Stimulated activated CD4-positive, alpha-beta T cell treated with anti-CD3 and anti-CD28 coated beads, TNF-alpha, amount 100 ng/mL, for 48 hours (primary cell): ENCODE measurements around the gene RAB8B.

Experiments
- DNase-seq, 3 donors: peaks; one replicate each; pipeline ENCODE4 v3.0.0-alpha.2; 2020; ENCODE audit warnings: low read depth in 3 of 3

The RAB8B gene

DNA sequence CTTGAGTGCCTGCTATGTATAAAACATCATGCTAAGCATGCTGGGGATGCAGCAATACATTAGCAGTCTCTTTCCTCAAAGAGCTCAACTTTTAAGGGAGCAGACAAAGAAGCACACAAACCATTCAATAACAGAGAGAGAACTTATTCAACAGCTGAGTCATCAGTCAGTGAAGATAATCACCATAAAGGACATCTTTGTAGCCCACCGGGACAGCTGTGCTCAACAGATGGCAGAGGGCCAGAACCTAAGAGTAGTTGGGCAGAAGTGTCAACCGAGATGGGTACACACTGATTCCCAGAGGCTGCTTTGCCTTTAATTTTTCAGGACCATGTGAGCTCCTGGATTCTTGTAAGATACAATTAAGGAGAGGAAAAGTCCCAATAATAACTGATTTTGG, 4.2 kb upstream of the RAB8B start:
- no peak for DNase-seq

DNA sequence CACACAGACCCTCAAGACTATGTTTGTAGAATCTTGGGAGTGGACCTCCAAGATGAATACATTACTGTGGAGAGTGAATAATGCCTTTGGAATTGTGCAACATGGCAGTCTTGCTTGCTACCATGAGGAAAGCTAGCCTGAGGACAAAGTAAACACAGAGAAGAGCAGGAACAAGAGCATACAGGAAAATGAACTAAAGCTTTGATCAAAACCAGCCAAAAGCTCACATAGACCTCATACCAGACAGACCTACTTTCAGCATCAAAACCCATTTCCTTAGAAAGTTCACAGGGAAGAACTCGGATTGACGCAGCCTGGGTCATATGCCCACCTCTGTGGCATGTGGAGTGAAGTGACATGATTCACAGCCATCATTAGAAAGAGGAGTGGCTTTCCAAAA, 3.3 kb upstream of the RAB8B start:
- DNase-seq, result no peak

DNA sequence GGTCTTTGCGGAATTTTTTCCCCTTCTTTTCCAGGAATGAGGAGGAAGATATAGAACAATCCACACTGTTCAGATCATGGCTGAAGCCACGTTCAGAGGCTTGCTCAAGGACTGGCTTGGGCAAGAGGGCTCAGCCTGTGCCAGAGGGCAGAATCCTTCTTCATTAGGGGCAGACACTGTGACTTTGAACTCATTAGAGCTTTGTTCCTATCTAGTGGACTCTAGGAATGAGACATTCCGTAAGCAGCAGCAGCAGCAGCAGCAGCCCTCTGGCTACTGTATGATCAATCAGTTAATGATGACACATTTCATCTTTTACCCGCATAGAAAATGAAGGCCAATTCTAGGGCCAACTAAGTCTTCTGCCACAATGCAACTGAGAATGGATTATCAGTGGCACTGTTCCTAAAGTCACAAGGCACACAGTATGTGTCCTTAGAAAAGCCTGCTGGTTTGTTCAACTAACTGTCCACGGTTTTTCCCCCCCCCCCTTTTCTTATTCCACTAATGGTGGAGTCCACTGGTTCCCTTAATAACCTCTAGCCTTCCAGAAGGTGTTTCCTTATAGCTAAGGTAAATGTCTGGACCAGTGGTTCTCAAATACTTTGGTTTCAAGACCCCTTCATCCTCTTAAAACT, 1.7 kb upstream of the RAB8B start:
- DNase-seq, result no peak

DNA sequence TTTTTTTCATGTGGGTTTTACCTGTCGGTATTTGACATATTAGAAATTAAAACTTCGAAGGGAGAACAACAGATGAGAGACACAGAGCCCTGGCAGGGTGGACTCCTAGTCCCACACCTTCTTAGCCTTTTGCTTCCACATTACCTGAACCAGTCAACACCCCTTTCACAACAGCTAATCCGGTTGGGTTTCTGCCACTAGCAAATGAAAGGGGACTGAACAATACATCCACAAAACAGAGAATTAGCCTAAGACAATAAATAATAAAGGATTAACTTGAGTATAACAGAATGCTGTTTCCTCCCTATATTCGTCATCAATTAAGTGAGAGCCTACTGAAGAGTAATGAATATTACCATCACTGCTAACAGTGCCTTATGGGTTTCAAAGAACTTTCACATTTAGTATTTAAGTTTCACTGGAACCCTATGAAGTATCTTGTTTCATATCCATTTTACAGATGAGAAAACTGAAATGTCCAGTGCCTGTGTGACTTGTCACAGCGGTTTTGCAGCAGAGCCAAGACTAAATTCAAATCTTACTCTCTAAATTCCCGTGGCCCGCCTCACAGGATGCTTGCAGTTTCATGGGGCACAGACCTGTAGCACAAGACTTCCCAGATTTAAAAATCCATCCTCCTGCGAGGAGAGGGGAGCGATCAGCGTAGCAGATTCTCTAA, 1.0 kb upstream of the RAB8B start:
- DNase-seq, result no peak

DNA sequence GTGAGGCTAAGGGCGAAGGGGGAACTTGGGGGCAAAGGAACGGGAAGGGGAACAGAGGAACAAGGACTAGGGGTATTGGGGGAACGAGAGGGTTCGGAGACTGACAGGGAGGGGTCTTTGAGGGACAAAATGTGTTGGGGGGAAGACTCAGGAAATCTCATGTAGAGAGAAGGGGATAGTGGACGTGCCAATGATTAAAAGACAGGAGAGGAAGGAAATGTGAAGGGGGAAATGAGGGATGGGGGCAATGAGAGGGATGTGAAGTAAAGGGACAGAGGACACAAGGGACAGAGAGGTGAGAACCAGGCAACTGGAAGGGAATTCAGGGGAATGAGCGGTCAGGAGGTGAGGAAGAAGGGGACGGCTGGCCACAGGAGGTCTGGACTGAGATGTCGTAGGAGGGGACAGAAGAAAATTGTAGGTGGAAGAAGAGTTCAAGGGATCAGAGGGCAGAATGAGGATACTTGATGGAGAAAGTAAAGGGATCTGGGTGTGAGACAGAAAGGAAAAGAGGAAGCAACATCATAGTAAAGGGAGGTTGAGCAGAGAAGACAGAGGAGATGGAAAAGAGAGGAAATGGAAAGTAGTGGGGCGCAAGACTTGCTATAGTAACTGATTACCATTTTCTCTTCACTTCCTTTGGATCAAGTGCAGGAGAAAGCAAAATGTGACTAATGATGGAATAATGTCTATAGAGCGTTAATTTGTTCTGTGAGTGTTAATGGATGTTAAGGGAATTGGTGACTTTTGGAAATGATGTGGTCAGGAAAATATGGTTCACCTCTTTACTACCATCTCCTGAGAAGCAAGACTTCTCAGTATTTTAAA, 749 bp downstream of the RAB8B start:
- no peak for DNase-seq

DNA sequence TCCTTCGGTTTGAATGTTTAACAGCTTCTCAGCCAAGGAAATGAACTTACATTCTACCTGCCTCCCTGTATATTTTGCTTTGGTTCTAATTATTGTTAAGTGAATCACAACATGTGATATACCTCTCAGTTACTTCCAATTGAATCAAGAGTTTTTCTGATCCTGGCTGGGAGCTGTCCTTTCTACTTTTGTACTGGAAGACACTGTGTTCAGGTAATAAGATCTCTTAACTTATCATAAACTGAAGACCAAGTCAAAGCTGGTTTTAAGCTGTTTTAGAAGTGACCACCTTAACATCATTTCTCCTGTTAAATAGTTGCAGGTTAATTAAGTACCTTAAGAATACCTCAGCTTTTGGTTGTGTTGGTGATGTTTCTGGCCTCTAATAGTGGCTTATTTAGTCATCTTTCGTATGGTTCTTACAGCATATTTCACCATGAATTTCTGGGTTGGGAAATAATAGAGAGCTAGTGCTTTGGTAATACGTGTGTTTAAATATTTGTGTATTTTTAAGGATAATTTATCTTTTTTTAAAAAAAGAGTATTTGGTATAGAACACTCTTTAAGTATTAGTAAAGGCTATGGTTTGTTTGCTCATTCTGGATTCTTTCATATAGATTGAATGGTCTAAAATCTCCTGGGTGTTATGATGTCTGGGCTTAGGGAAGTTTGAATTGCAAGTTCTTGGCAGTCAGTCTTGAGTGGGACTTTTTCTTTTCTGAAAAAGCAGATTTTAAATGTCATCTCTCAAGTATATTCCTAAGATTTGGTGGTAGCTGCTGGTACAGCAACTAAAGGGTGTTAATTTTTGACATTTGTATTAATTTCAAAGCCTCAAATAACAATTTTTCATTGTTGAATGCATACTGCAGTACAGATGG, 1.6 kb downstream of the RAB8B start:
- no peak for DNase-seq

DNA sequence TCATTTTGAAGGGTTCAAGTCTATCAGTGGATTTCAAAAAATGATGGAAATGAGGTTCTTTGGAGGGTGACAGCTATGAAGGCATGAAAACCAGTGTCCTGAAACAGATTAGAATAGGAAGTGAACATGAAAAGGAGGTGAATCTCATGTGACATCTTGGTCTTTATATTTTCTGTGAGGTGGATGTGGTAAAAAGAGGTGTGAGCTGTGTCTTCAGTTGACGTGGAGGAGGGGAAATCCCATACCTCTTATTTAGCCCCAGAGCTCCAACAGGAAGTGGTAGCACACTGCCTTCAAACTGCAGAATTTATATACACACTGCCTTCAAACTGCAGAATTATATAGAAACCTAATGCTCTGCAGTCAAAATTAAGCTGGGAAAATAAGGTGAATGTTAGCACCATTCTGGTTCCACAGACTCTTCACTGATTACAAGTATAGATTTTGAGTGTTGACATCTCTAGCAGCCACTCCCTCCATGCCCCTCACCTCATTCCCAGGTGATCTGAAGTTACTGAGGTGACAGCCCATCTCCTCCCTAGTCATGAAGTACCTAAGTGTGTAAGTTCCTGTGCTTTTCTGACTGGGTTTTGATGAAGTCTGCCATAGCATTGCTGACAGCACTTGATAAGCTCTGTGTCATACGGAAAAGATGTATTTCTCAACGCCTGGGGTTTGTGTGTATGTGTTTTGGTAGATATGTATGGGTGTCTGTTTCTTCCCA, 2.7 kb downstream of the RAB8B start:
- DNase-seq, result peak in 1 of 3 donors; percentile 35

DNA sequence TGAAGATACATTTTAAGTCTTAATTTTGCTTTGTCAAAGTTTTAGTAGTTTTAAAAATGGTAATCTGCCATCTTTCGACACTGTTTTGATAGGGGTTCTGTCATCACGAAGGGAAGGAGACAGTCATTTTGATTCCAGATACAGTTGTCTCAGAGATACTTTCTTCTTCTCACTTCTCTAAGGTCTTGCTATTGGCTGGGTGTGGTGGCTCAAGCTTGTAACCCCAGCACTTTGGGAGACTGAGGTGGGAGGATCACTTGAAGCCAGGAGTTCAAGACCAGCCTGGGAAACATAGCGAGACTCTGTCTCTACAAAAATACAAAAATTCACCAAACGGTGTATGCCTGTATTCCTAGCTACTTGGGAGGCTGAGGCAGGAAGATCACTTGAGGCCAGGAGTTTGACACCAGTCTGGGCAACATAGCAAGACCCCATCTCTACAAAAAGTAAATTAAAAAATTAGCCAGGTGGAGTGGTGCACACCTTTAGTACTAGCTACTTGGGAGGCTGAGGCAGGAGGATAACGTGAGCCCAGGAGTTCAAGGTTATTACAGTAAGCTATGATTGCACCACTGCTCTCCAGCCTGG, 3.3 kb downstream of the RAB8B start:
- peak in 1 of 3 donors; percentile 27 for DNase-seq

DNA sequence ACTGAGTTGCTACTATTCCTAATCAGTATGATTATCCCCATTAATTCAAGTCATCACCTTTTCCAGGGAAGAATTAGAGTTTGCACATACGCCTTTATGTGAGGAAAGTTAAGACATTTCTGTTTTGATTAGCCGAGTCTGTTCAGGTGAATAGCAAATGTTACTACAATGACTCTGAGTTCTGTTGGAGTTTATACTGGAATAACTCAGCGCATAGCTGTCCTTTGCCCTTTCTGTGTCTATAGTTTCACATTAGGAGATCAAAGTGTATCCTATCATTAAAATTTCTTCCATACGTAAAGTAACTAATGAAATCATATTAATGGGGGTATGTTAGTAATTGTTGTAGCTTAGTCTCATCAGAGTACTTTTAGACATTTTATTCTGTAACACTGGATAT, 4.9 kb downstream of the RAB8B start:
- no peak for DNase-seq

DNA sequence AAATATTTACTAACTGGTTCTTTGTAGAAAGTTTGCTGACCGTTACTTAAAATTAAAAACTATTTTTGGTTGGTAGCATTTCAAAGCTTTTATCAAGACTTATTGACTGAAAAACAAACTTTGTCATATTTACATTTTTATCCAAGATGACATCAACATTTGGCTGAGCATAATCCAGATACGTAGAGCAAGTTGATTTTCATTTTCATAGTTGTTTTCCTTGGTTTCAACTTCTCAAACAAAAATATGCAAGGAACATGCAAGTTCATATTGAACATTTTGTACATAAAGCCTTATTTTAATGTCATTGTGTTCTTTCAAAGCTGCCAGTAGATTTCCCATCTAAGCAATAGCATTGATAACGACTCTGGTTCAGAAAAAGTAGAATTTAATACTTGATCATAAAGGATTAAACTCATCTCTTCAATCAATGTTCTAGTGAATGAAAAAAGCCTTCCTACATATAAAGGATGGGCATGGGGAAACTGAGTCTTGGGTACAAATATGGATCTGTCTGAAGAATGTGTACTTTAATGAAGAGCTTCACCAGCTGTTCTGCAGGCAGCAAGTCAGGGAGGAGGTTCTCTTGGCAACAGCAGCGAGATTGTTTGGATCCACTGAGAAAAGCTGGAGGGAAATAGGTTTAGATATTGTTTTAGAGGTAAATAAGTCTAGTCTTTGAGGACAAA, 5.6 kb downstream of the RAB8B start:
- DNase-seq, result no peak

DNA sequence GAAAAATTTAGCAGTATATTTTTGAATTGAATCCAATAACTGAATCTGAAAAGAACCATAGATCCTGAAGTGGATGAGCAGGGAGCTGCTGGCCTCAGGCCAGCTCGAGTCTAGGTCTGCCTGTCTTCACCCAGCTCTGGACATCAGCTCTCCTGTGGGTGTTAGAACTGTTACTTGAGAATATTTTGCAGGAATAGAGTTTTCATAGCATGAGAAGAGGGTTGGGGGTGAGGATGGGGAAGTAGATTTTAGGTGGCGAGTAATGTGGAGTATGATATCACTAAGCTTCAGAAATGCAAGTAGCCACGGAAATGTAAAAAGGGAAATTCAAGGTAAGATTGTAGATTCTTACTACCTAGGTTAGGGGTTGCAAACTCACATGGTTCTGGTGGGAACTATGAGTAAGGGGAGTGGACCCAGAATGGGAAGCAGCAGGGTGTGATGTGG, 6.2 kb downstream of the RAB8B start:
- DNase-seq, result no peak

DNA sequence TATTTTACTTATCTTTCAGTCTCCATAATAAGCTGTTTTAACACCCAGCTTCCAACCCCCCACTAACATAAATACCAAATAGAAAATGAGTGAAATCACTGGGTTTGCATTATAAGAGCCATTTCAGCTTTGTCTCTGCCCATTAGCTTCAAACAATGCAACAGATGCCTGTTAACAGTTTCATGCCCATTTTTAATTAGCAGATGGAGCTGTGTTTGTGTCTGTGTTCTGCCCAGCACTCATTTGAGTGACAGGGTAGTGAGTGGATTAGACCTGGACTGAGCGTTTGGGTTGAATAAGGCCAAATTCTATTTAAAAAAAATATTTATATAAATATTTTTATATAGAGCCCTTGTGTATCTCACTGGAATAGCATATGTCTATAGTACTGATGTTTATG, 7.4 kb downstream of the RAB8B start:
- no peak for DNase-seq

DNA sequence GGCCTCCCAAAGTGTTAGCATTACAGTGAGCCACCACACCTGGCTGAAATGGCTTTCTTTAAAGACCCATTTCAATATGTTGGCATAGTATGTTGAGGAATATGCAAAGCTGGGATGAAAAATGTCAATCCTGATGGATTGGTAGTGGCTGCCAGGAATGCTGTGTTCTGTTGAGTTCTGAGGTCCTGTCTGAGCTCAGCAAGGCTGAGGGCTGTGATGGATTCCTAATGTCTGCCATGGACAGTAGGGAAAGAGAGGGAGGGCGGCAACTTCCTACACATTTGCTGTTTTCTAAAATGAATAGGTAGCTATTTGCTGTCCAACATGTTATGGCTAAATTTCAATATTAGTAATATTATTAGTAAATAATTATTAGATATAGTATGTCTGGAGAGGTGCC, 8.2 kb downstream of the RAB8B start:
- no peak for DNase-seq

DNA sequence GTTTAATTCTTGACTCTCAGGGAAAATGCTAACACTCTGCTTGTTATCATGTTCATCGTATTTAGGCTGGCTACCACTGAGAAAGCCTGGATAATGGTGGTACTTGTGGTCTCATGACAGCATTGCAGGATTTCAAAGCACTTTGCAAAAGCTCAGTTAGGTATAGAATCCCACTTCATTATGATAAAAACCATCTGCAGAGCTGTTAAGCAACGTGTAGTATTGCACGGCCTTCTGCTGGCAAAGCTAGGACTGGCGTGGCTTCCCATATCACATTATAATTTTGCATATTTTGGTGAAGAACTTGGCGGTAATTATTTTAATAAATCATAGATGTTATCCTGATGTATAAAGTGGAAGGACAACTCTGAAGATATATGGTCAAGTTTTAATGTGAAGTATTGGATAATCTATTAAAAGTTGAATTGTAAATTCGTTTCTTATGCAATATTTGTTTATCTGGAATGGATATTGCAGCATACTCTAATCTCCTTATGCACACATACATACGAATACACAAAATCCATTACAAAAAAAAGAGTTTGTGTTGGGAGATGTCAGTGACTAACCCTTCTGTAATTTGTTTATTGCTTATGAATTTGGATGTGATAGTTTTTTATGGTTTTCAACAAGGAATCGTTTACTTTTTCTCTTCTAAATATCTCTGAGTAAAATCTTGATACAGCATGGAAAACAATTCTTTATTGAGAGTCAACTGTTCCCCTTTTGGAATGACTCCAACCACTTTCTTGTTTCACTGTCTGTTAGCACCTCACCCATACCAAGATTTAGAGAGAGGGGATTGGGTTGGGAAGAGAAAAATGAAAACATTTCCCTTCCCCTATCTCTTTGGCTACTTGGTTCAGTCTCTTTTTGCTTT, 9.2 kb downstream of the RAB8B start:
- no peak for DNase-seq

DNA sequence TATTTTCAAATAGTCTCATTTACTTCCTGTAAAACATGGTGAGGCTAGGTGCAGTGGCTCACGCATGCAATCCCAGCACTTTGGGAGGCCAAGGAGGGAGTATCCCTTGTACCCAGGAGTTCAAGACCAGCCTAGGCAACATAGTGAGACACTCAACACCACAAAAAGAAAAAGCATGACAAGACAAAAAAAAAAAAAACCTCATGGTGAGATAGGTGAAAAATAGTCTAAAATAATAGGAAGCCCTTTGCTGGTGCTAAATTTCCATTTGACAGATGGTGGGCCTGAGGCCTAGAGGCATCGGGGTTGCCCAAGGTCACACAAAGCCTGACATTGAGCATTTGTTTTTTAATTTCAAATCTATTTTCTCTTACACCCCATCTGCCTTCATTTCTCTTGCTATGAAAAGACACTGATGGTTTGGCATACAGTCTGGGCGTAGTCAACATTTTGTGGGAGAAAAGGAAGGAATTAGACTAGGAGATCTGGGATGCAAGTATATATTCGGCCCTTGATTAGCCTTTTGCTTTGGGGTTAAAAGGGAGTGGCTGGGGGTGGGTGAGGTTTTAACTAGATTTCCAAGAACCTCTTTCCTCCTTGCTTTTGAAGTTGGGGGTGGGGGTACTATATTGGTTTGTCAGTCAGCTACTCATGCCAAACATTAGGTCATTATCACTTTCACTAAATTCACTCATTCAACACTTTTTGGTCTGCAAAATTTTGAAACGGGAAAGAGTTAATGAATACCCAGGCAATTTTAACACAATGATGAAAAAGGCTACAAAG, 11.3 kb downstream of the RAB8B start:
- no peak for DNase-seq

DNA sequence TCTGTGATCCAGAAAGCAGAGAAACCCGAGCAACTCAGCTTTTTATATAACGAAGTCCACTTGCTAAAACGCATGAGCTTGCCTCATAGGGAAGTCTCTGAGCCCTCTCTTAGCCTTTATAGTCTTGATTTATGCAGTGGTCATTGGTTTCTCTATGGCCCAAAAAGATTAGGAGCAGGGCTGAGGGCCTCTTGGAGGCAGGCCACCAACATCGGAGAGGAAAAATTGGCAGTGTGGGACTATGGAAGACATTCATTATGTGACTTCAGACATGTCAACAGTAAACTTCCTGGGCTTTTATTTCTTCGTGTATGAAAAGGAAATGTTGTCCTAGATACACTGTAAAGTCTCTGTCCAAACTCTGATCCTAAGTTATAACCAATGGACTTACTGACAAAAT, 13.5 kb downstream of the RAB8B start:
- DNase-seq, result no peak

DNA sequence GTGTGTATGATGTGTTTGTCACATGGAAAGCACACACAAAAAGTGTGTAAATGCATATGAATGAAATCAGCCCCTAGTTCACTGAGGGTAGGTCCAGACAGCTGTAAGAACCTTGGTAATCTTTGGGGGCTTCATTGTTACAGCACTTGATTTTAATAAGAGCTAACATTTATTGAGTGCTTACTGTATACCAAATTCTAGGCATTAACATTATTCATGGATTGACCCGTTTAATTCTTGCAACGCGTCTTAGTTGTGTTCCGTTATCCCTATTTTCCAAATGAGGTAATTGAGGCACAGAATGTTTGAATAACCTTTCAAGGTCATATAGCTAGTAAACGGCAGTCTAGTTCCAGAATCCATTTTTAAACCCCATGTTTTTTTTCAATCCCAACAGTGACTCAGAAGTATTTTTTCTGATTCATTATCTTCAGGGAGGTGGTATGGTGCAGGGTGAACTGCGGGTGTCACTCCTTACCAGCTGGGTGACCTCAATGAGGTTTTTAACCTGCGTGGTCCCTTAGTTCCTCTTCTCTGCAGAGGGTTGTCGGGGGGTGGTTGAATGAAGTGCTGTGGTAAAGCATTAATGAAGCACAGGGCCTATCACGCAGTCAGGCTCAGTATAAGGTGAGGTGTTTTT, 14.2 kb downstream of the RAB8B start:
- DNase-seq, result peak in 1 of 3 donors; percentile 15

DNA sequence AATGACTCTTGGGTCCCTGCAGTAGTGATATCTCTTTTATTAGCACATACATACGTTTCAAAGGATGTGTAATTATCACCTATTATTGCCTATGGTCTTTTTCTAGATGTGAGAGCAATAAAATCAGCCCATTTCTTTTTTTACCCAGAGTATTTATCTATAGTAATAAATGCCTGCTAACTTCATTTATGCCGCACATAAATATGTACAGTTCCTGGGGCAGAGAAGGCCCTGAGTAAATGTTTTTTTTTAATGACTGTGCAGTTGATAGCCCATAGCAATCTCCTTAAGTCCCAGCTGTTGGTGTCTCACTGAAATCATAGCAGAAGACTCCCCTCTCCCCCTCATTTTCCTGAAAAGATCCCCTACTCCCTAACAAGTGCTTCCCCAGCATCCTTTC, 16.7 kb downstream of the RAB8B start:
- DNase-seq, result no peak
